Measurements from ENCODE around the gene GNPNAT1.

DNA sequence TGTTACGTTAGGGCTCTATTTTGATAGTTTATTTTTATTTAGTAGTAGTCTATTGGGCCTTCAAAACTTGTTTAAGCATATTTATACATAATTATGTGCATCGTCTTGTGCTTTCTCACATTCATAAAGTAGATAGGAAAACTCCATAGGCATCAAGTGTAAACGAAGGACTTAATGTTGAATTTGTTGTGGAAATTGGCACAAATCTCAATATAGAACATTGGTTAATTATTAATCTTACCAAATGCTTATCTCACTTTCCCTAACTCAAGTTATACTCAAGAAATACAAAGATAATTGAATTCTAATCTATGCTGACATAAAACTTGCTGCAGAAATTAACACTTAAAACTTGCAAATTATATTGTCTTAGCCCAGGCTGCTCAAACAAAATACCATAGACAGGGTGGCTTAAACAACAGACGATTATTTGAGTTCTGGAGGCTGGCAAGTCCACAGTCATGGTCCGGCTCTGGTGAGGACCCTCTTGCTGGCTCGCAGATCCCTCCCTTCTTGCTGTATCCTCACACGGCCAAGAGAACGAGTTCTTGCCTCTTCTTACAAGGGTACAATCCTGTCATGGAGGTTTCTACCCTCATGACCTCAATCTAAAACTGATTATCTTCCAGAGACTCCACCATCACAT, 42.6 kb downstream of the GNPNAT1 start:
- TF ChIP-seq GLIS3 (CRISPR knock-in tag; IDR thresholded peaks at IDR 0.05), result no peak
- no peak for TF ChIP-seq ZFP3 (CRISPR knock-in tag; IDR thresholded peaks at IDR 0.05)
- TF ChIP-seq, protein P1, sequence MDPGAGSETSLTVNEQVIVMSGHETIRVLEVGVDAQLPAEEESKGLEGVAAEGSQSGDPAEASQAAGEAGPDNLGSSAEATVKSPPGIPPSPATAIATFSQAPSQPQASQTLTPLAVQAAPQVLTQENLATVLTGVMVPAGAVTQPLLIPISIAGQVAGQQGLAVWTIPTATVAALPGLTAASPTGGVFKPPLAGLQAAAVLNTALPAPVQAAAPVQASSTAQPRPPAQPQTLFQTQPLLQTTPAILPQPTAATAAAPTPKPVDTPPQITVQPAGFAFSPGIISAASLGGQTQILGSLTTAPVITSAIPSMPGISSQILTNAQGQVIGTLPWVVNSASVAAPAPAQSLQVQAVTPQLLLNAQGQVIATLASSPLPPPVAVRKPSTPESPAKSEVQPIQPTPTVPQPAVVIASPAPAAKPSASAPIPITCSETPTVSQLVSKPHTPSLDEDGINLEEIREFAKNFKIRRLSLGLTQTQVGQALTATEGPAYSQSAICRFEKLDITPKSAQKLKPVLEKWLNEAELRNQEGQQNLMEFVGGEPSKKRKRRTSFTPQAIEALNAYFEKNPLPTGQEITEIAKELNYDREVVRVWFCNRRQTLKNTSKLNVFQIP (CRISPR knock-in tag; IDR thresholded peaks at IDR 0.05; ENCODE audit: borderline replicate concordance, low read depth), result no peak
- no peak for TF ChIP-seq ZFP30 (CRISPR knock-in tag; IDR thresholded peaks at IDR 0.05)
- TF ChIP-seq RARB (CRISPR knock-in tag; IDR thresholded peaks at IDR 0.05), result no peak
